Raji (cell line): ENCODE measurements around the gene FAM236D.
"Not testable (repeated sequence)": the region's sequence is repeated elsewhere in the genome, so short reads cannot be mapped to it uniquely, and the experiment has no call there.

Source experiments
- POLR2A ChIP-seq: IDR thresholded peaks from 2 replicates; pipeline ENCODE4 v1.6.1; 2011; ENCODE audit warnings: low read depth, low read length, control low read depth; ENCODE audit not compliant: insufficient read depth

Gene FAM236D

DNA sequence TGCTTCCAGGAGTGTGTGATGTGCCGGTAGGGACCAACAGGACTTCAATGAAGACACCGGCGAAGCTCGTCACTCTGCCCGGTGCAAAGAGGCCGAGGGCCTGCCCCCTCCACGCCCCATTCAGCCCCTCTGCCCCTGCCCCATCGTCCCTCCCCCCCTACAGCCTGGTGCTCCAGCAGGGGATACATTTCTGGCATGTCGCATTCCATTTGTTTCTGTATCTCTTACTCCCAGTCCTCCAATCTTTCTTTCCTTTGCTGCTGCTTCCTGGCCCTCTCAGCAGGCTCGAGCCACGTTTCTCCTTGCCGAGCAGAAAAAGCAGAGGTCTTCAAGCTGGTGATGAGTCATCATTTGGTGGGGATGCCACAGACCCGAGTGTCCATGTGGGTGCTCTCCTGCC is at the start of gene FAM236D:
TSS of gene FAM236D (minus strand) at position 101 of the 400 bp plus-strand sequence. CDS start at position 1, 100 bp downstream.
- not testable (repeated sequence) for TF ChIP-seq POLR2A

DNA sequence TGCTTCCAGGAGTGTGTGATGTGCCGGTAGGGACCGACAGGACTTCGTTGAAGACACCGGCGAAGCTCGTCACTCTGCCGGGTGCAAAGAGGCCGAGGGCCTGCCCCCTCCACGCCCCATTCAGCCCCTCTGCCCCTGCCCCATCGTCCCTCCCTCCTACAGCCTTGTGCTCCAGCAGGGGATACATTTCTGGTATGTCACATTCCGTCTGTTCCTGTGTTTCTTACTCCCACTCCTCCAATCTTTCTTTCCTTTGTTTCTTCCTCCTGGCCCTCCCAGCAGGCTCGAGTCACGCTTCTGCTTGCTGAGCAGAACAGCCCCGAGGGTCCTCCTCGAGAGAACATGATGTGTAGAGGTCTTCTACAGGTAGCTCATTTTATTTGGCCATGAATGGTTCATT is 25.4 kb downstream of the FAM236D start, which contains the start of gene FAM236B:
TSS of gene FAM236B (minus strand) at position 101 of the 400 bp plus-strand sequence. CDS start at position 1, 100 bp downstream.
- TF ChIP-seq POLR2A, result not testable (repeated sequence)

DNA sequence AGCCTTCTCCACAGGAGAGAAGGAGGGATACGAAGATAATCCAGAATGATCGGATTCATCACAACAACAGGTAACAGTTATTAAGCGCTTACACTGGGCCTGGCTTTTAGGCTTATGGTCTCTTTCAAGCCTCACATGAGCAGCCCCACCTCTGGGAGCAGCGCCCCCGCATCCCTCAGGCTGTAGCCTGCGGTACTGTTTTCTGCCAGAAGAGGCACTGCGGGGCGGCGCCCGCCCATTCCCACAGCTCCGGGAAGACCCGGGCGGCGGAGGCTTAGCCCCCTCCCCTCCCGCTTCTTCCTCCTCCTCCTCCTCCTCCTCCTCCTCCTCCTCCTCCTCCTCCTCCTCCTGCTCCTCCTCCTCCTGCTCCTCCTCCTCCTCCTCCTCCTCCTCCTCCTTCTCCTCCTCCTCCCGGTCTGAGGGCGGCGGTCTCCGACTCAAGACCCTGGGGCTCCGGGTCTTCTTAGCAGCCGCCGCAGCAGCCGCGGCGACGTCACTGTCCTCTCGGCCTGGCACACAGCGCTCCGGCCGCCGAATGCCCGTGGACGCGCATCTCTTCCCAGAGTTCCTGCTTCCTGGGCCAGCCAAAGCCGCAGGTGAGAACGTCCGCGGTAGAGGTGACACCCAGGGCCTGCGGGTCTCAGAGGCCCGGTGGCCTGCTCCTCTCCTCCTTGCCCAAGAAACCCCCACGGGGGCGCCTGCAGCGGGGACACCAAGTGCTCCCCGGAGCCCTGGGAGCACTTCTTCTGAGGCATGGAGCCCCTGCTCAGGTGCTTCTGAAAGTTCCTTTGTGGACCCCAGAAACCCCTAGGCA is 31.1 kb downstream of the FAM236D start, which contains the start of gene DMRTC1B:
TSS of gene DMRTC1B (plus strand) at position 238 of the 814 bp plus-strand sequence. CDS start 68,246 bp downstream, outside the sequence.
- not testable (repeated sequence) for TF ChIP-seq POLR2A
